Articular chondrocyte of knee joint (primary cell): ENCODE data around the gene ETFA. TPM values are rescaled to one million over a fixed set of nuclear protein-coding genes. Genes with fewer than 3 reads are reported as not detected.

Experiments
- total RNA-seq: library from RNA; depleted of rRNA; stranded (reverse); fragments of >200 nt; gene quantifications from 2 replicates; pipeline ENCODE4 v1.2.3, GENCODE V29; 2012

The ETFA gene
- total RNA-seq = 99.8 and 108 TPM in 2 replicates

DNA sequence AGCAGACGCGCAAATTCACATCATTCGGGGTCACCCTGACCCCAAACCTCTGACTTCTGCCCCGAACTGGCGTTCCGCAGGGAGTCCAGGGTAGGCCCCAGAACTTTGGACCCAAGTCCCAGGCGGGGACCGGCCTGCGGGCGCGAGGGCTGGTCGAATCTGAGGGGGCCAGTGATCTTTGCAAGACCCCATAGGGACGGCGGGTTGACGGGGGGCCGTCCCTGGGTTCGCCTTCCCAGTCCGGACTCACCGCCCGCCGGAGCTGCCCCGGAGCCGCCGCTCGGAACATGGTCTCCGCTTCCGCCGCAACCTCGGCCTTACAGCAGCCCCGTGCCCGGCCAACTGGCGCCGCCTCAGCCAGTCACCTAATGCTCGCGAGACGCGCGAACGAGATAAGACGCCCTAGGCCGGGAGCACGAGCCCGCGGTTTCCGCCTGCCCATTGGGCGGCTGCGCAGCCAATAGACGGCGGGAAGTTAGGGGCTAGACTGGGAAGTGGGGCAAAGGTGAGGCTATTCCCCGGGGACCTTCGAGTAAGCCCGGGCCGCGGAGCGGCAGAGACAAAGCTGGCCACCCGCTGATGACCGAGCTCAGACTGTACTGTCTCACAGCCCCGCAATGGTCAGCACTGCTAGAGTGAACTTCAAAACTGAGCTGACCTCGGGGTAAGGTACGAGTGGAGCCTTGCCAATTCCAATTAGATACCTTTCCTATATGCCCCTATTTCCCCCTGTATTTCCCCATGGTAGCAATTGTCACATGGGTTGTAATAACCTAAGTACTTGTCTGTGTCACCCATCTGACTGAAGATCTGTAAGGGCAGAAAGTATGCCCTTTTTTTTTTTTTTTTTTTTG lies at the start of gene ETFA:
TSS of gene ETFA (minus strand) at position 370 of the 854 bp plus-strand sequence. CDS start at position 289, 81 bp downstream.

GRCh38 chr15:76336254-76337058 lies 25.2 kb upstream of the ETFA start, which contains the start of gene ISL2:
ISL2 (plus strand) TSS chr15:76336773; CDS start chr15:76336884, 111 bp downstream.

Other genes with a start within 250 kb of the ETFA start
- gene ISL2, start 25.3 kb upstream of the ETFA start, total RNA-seq = 0.22 TPM in 1 of 2 replicates, not detected in the other